ENCODE measurements around the gene INMT. TPM values are rescaled to one million over a fixed set of nuclear protein-coding genes. Genes with fewer than 3 reads are reported as not detected.

INMT gene
- total RNA-seq, 4 donors from 2014 or later = 113 to 192 (median 174) TPM

DNA sequence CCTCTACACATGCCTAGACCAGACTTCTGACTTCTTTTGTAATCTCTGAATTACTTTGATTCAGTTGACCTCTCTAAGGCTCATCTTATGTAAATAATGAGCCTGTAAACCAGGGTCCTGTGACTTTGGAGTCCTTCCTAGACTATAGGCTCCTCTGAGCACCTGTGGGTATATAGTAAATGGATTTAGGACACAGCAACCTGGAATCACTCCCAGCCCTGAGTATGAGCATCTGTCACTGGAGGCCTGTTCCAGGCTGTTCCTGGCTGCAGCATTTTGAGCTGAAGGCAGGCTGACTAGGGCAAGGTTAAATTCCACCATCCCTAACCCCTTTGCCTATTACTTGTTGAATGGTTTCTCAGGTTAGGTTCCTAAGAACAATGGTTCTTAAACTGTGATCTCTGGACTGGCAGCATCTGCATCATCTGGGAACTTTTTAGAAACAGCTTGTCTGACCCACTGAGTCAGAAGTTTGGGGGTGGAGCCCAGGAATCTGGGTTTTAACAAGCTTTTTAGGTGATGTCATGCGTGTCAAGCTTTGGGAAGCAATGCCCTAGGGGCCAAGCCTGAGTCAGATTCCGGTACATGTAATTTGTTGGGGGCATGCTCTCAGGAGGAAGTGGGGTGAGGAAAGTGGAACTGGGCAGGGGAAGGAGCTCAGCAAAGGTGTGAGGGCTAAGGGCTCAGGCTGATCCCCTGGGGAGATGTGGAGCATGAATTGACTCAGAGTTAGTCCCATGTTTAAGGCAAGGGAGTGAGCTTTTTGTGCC is 47.5 kb downstream of the INMT start:
- Histone ChIP-seq H3K27ac (replicated peaks in 1 of 4) (peak overlapping the region; percentile 62 to 82 (median 70)), H3K36me3 (peaks cover 0 to 14% (median under 1%) of the 10 kb centered on the region in 4 donors), H3K4me1 (peaks cover 41 to 95% (median 86%) of the 10 kb centered on the region in 4 donors), H3K4me3 (no peak overlapping the region), H3K27me3 (no peaks in the 10 kb centered on the region), H3K9me3 (no peaks in the 10 kb centered on the region)
- peak; percentile 94 for DNase-seq (ENCODE audit: extremely low spot score)
- no peak for TF ChIP-seq POLR2A (IDR thresholded peaks at IDR 0.05; ENCODE audit: low read depth)
- TF ChIP-seq POLR2AphosphoS5 (IDR thresholded peaks at IDR 0.05) = peak in 1 of 2 donors; percentile 60
- TF ChIP-seq, protein P1, sequence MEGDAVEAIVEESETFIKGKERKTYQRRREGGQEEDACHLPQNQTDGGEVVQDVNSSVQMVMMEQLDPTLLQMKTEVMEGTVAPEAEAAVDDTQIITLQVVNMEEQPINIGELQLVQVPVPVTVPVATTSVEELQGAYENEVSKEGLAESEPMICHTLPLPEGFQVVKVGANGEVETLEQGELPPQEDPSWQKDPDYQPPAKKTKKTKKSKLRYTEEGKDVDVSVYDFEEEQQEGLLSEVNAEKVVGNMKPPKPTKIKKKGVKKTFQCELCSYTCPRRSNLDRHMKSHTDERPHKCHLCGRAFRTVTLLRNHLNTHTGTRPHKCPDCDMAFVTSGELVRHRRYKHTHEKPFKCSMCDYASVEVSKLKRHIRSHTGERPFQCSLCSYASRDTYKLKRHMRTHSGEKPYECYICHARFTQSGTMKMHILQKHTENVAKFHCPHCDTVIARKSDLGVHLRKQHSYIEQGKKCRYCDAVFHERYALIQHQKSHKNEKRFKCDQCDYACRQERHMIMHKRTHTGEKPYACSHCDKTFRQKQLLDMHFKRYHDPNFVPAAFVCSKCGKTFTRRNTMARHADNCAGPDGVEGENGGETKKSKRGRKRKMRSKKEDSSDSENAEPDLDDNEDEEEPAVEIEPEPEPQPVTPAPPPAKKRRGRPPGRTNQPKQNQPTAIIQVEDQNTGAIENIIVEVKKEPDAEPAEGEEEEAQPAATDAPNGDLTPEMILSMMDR (IDR thresholded peaks at IDR 0.05) = no peak
- 40% methylated on average over 2 of the region's 2 CpGs for WGBS
- intact Hi-C loops (cut with DNase I) = loop anchor here (2.0 kb wide), 1 partner anchor 107 kb away; no protein-coding TSS in a partner anchor

DNA sequence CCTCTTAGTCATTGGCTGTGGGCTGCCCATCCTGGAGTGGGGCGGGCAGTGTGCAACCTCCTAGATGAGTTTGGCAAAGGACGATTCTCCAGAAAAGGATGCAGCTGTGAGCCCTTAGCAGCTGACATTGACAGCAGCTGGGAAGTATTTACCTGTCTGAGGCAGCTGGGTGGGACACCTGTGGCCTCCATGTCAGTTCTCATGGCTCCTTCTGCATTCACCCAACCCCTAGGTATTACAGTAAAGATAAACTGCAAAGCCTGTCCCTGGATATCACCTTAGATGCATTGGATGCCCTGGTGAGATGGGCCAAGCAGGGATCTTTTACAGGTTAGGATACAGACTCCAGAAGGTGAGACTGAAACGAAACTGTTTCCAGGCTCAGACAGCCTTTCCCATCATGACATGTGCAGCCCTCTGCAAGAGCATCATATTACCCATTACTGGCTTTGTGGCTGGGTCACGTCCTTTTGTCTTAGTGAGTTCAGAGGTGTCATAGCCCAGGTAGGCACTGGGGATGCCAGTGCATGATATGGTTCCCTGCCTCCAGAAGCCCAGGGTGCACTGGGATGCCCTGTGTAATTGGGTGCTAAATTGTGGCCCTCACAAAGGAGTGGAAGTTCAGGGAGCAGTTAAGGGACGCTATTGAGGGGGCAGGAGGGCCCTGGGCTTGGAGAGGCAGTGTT is 48.2 kb downstream of the INMT start:
- H3K4me1 ChIP-seq = peaks cover 43 to 95% (median 89%) of the 10 kb centered on the region in 4 donors
- H3K36me3 ChIP-seq = peaks cover 0 to 7% (median 0%) of the 10 kb centered on the region in 4 donors
- no peak for TF ChIP-seq POLR2AphosphoS5 (IDR thresholded peaks at IDR 0.05)
- no peak for TF ChIP-seq POLR2A (IDR thresholded peaks at IDR 0.05; ENCODE audit: low read depth)
- TF ChIP-seq, protein P1 (IDR thresholded peaks at IDR 0.05) = no peak
- no peak for TF ChIP-seq EP300 (IDR thresholded peaks at IDR 0.05)
- H3K27me3 ChIP-seq = no peaks in the 10 kb centered on the region
- peak; percentile 89 for DNase-seq (ENCODE audit: extremely low spot score)
- H3K4me3 ChIP-seq = no peak overlapping the region
- intact Hi-C loops (cut with DNase I) = loop anchor here (2.0 kb wide), 3 partner anchors 107 to 323 kb away; no protein-coding TSS in a partner anchor
- 62% methylated on average over 5 of the region's 5 CpGs for WGBS
- H3K9me3 ChIP-seq = no peaks in the 10 kb centered on the region
- peak overlapping the region; percentile 62 to 82 (median 70) for H3K27ac ChIP-seq (replicated peaks in 1 of 4)

DNA sequence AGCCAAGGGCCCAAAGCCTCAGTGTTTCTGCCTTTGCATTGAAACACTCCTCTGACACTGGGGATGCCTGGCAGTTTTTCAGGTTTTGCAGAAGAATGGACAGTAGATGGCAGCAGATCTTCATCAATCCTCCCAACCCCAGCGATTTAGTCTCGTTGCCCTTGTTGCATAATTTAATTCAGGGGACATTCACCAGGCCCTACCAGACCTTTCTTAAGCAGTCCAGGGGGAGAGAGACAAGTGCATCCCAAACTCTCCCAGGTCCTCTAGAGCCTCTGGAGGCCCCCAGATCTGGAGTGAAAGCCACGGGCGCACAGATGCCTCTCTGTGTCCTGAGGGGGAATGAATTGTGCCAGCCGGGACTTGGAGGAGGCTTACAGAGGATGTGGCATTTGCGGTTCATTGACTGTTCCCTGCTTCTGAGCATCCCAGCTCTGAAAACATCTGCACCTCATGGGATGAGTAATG is 48.9 kb downstream of the INMT start:
- no peaks in the 10 kb centered on the region for H3K27me3 ChIP-seq
- H3K4me3 ChIP-seq = no peak overlapping the region
- TF ChIP-seq POLR2A (IDR thresholded peaks at IDR 0.05; ENCODE audit: low read depth) (no peak), POLR2AphosphoS5 (IDR thresholded peaks at IDR 0.05) (peak; percentile 32 to 59)
- TF ChIP-seq, protein P1 (IDR thresholded peaks at IDR 0.05) = peak; percentile 76 to 80 (median 77)
- DNase-seq (ENCODE audit: extremely low spot score) = peak; percentile 95
- 33% methylated on average over 6 of the region's 6 CpGs for WGBS
- no peaks in the 10 kb centered on the region for H3K9me3 ChIP-seq
- intact Hi-C loops (cut with DNase I) = loop anchor here (2.0 kb wide), 2 partner anchors 174 to 322 kb away; no protein-coding TSS in a partner anchor
- peaks cover 0 to 7% (median 0%) of the 10 kb centered on the region in 4 donors for H3K36me3 ChIP-seq
- peaks cover 41 to 95% (median 89%) of the 10 kb centered on the region in 4 donors for H3K4me1 ChIP-seq
- H3K27ac ChIP-seq (replicated peaks in 1 of 4) = peak overlapping the region; percentile 49 to 82 (median 65)

DNA sequence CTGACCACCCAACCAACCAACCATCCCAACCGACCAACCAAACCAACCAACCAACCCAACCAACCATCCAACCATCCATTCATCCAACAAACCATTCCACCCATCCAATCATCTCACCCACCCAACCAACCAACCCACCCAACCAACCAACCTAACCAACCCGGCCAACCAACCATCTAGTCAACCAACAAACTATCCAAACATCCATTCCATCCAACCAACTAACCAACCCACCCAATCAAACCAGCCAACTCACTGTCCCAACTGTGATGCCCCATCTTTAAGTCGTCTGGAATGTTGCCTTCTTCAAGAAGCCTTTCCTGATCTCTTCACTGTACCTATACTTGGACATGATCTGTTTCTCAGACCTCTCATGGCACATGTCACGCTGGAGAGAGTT is 50.9 kb downstream of the INMT start:
- Histone ChIP-seq H3K4me3 (no peak overlapping the region), H3K4me1 (peaks cover 22 to 95% (median 82%) of the 10 kb centered on the region in 4 donors), H3K36me3 (peaks cover 0 to 7% (median 0%) of the 10 kb centered on the region in 4 donors), H3K27me3 (no peaks in the 10 kb centered on the region), H3K9me3 (no peaks in the 10 kb centered on the region), H3K27ac (replicated peaks in 1 of 4) (peak overlapping the region in 1 of 4 donors; percentile 43)
- intact Hi-C loops (cut with DNase I) = no loop called here
- TF ChIP-seq EP300 (IDR thresholded peaks at IDR 0.05) (no peak), POLR2AphosphoS5 (IDR thresholded peaks at IDR 0.05) (no peak), POLR2A (IDR thresholded peaks at IDR 0.05; ENCODE audit: low read depth) (no peak)
- TF ChIP-seq, protein P1 (IDR thresholded peaks at IDR 0.05) = no peak
- DNase-seq (ENCODE audit: extremely low spot score) = peak; percentile 31
- WGBS = 95% methylated on average over 4 of the region's 4 CpGs
